HG02870 (cell line): ENCODE data around the gene DBT.
"Not testable (repeated sequence)": the region's sequence is repeated elsewhere in the genome, so short reads cannot be mapped to it uniquely, and the experiment has no call there.

Experiments used
- ATAC-seq: cut with Tn5 transposase; IDR thresholded peaks from one replicate; pipeline ENCODE4 v1.9.1; 2021; ENCODE audit warnings: mild to moderate bottlenecking, moderate library complexity; ENCODE audit not compliant: unreplicated experiment

DBT gene

DNA sequence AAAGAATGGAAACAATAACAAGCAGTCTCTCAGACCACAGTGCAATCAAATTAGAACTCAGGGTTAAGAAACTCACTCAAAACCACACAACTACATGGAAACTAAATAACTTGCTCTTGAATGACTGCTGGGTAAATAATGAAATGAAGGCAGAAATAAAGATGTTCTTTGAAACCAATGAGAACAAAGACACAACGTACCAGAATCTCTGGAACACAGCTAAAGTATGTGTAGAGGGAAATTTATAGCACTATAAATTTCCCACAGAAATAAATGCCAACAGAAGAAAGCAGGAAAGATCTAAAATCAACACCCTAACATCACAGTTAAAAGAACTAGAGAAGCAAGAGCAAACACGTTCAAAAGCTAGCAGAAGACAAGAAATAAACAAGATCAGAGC is 46.9 kb downstream of the DBT start:
- ATAC-seq: not testable (repeated sequence)

DNA sequence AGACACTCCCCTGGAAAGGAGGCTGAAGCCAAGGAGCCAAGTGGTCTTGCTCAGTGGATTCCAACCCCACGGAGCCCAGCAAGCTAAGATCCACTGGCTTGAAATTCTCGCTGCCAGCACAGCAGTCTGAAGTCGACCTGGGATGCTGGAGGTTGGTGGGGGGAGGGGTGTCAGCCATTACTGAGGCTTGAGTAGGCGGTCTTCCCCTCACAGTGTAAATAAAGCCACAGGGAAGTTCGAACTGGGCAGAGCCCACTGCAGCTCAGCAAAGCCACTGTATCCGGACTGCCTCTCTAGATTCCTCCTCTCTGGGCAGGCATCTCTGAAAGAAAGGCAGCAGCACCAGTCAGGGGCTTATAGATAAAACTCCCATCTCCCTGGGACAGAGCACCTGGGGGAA is 49.6 kb downstream of the DBT start:
- ATAC-seq: not testable (repeated sequence)

DNA sequence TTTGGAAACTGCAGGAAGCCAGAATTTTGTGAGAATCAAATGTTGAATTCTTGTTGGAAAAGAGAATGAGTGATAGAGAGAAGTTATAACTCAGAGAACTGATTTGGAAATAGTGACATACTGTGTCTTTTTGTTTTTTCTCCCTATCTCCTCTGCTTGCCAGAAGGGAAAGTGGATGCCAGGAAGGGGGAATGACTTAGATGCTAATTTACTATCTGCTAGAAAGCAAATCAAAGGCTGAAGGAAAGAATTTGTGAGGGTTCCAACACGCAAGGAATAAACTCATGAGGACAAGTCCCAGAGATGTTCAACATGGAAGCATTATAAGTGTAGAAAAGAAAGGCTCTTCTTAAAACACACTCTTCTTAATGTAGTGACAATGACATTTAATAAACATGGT is 51.0 kb downstream of the DBT start:
- ATAC-seq: no peak

- ATAC-seq: peak; percentile 62
Measured at GRCh38 chr1:100188617-100189016, 61.0 kb downstream of the DBT start.

GRCh38 chr1:100187912-100188311 is 61.7 kb downstream of the DBT start:
- ATAC-seq: no peak

- peak; percentile 62 for ATAC-seq
Measured at GRCh38 chr1:100184536-100184935, 65.1 kb downstream of the DBT start.

DNA sequence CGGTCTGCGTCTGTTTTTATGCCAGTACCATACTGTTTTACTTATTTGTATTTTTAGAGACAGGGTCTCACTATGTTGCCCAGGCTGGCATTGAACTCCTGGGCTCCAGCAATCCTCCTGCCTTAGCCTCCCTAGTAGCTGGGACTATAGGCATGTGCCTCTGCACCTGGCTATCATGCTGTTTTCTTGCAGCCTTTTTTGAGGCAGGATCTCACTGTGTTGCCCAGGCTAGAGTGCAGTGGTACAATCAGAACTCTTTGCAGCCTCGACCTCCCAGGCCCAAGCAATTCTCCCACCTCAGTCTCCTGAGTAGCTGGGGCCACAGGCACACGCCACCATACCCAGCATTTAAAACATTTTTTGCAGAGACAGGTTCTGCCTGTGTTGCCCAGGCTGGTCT is 66.3 kb downstream of the DBT start:
- ATAC-seq: no peak

GRCh38 chr1:100178091-100178490 is 71.5 kb downstream of the DBT start, which contains the start of gene LRRC39:
LRRC39 (minus strand) TSS chr1:100178256; CDS start chr1:100168516, 9,740 bp downstream.
- ATAC-seq: no peak

DNA sequence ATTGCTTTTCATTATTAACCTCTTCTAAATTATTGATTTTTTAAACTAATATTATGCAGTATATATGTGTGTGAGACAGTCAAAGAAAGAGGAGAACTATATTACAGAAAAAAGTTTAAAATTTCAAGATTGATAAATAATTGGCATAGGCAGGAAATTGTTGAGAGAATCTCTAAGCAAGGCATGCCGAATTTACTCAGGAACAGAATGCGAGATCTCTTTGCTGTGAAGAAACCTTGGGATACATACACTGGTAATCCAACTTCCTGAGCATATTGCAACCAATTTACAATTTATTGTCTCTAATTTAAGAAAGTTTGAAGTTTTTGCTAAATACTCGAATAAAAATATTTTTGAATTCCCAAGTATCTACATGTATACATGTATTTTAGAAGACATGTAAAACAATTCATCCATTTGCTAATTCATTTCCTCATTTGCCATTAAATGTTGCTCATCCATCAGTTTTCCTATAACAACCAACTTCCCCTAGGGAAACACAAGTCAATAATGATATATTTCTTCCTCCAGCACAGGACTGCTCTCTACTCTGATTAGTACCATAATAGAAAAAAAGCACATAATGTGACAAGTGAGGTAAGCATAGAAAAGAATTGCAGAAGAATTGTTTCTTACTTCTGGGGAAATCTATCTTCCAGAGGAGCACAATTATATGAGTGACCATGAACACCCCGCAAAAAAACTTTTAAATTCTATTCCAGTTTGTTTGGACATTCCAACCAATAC is 72.2 kb downstream of the DBT start:
- no peak for ATAC-seq

DNA sequence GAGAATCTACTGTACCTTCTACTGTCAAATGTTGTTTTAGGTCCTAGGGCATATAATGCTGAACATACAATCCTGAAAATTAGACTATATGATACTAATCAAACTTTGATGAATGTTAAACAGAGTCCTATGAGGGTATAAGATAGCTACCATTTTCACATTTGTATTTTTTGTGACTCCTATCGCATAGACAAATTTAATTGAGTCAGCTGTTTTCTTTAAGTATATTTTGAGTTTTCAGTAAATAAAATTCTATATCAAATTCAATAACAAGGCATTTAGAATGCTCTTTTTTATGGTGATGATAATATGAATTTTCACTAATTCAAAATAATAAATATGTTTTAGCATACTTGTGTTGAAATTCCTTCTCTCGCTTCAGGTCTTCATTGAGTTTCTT is 81.6 kb downstream of the DBT start:
- ATAC-seq: no peak

DNA sequence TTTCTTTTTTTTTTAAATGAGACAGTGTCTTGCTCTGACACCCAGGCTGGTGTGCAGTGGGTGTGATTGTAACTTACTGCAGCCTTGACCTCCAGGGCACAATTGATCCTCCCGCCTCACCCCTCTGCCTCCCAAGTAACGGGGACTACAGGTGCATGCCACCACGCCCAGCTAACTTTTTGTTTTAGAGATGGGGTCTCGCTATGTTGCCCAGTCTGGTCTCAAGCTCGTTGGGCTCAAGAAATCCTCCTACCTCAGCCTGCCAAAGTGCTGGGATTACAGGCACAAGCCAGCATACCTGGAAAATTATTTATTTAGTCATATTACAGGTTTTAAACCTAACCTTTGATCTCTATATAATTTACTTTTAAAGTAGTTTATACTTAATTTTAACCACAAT is 84.9 kb downstream of the DBT start:
- no peak for ATAC-seq

- ATAC-seq: no peak
Measured at GRCh38 chr1:100164216-100164615, 85.4 kb downstream of the DBT start.

DNA sequence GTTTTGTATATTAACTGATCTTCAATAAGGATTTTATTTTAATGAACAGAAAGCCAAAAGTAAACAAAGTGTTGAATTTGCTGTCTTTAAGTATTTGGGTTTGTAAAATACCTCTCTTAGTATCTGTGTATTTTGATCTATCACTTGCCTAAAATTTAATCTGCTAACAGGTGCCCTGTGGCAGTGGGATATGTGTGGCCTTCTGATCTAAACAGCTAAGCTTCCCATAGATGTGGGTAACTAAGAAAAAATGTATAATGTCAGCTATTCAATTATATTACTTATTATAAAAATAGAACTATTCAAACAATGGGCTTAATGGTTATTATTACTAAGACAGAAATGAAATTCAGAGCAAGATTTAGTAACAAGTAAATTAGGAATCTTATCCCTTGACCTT is 86.8 kb downstream of the DBT start:
- no peak for ATAC-seq

DNA sequence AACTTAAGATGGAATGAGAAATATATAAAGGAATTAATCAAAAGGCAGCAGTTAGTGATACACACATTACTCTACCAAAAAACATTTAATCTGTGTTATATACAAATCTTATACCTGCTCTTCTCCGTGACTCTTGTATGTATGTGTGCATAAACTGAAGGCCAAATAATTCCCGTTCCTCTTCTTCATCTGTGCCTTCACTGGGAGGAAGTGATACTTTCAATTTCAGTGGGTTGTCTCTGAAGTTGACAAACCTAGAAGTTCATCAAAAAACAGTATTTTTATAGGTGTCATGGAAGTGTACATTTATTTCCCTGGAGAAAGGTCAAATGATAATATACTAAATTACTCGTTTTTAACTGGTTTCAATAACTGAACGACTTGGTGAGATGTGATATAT is 97.4 kb downstream of the DBT start:
- peak; percentile 97 for ATAC-seq

DNA sequence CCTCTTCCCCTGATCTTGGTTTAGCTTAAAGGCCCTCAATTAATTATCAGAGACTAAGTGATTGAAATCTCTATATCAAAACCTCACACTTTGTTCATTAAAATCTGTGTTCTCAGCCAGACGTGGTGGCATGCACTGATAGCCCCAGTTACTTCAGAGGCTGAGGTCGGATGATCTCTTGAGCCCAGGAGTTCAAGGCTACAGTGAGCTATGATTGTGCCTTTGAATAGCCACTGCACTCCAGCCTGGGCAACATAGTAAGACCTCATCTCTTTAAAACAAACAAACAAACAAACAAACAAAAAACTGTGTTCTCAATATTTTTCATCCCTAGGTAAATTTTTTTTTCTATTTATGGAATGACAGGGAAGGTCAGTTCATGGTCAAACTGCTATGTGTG is 98.0 kb downstream of the DBT start:
- no peak for ATAC-seq

GRCh38 chr1:100147875-100148274 is 101.8 kb downstream of the DBT start:
- ATAC-seq: no peak

GRCh38 chr1:100146958-100147357 is 102.7 kb downstream of the DBT start:
- ATAC-seq: no peak

- no peak for ATAC-seq
Measured at GRCh38 chr1:100145116-100145515, 104.5 kb downstream of the DBT start.

GRCh38 chr1:100142343-100142742 is 107.3 kb downstream of the DBT start:
- no peak for ATAC-seq

GRCh38 chr1:100141192-100141591 is 108.4 kb downstream of the DBT start:
- no peak for ATAC-seq

DNA sequence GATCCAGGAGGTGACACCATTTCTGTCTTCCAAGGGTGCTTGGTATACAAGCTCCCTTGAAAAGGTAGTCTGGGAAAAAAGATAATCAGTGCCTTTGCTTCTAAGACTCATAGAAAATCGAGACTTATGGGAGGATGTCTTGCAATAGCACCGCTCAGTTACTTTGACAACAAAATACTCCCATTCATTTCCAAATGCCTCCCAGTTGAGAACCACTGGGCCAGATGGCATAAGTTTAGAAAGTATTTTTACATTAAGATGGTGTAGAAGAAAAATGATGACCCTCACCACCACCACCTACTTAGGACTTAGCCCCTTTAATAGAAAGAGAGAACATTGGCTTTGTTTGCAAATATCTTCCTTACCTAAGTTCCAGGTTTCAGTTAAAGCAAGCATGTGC is 112.0 kb downstream of the DBT start:
- ATAC-seq: no peak
